NCI-H128 (cell line): ENCODE results near the gene SLC6A17.

ENCODE experiments used
- DNase-seq: peaks from one replicate; lab custom pipeline; 2025; ENCODE audit not compliant: unreplicated experiment; lab: John Stamatoyannopoulos, UW

Gene SLC6A17

DNA sequence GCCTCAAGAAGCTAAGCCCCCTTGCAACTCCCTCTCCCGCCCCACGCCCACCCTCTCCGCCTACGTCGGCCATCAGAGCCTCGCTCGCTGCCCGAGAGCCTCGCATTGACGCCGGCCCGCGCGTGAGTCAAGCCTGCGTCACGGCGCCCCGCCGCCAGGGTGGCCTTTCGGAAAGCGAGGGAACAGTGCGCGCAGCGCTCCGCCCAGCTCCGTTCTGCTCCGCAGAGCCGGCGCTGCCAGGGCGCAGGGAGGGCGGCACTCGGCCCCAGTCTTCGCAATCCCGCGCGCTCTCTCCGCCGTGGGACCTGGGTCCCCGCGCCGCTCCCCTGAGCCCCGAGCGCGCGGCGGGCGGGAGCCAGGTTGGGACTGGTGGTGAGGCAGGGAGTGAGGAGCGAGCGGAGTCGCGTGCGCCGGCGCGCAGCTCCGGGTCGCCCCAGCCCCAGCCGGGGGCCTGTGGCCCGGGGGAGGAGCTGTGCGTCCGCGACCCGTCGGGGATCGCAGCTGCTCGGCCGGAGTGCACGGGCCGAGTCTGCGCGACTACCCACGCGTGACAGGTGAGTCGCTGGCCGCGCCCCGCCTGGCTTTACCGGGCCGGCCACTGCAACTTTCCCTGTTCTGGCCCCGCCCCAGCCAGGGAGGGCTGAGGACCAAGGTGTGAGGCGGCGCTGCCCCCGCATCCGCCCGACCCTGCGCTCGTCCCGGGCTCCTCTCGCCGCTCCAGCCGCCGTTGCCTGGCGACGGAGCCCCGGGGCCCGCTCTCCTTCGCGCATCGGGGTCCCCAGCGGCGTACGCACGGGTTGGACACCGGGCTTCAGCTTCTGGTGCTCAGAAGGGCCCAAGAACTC, at the start of gene SLC6A17:
Gene SLC6A17, plus strand, starts transcription at position 165 of the 845 bp plus-strand sequence. CDS start 16,436 bp downstream, outside the sequence.
- no peak for DNase-seq

DNA sequence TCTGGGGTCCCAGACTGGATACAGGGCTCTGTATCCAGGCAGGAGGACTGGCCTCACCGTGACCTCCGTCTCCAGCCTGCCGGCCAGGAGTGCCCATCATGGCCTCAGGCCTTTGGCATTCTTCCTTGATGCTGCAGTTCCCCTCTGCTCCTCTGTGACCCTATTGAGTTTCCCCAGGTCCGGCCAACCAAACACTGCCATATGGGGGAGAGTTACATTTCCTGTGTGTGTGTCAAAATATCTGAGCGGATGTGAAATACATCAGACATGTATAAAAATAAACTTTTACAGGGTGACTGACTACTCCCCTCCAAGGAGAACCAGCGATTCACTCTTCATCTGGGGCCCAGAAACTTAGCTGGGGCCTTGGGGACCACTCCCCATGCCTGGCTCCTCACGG, 48.2 kb upstream of the SLC6A17 start:
- DNase-seq: no peak

DNA sequence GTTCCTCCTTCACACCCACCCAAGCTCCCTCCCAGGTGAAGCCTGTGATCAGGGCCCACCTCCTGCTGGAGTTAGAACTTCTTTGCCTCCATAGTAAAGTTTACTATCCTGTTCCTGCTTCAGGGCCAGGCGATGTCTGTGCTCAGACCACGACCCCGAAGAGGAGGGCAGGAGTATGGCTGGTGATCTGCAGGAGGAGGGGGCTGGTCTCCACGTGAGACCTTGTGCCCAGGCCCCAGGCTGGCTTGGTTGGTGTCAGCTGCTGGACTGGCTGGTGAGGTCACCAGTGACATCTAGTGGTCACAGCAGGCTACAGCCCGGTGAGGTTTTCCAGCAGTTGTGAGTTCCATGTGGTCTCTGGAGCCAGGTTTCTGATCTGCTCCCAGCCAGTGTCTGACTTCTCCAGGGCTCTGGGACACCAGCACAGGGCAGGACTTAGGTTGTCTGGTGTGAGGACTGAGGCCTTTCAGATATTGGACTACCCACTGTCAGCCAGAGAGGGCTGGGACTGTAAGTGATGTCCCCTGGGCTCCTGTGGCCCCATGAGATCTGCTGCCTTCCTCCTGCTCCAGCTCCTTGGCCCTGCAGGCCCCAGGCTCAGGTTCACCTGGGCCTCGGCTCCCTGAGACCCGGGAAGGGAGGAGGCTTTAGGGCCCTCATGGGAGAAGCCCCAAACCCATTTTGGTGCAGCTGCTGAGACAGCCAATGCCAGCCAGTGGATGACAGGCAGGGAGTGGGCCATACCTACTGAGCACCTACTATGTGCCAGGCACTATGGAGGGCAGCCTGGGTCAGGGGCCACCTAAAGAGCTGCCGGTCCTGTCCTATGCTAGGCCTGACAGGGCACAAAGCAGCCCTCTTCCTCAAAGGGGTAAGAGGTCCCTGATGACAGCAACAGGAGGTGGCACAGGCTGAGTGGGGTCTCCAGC, 44.0 kb upstream of the SLC6A17 start:
- DNase-seq: peak; percentile 37

DNA sequence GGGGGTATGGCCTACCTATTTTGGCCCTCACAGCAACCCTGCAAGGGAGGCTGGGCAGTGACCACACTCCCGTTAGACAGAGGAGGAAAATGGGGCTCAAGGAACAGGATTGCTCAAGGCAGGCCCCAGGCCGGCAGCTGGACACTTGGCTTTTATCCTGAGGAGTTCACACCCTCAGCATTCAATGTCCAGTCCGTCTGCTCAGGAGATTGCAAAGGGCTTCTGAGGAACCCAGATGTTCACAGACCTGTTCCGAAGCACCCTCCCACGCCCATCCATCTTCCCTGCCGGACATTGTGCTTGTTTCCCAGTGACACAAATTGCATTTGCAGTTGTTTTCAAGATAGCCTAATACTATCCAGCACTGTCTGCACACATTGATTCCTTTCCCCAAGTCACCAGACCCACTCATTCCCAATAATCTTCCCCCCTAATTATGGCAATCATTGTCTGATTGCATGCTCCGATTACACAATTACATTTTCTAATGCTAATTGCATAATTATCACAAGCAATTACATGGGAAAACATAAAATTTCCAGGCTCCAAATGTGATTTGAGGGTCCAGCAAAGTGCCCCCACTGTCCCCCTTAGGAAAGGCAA, 42.3 kb upstream of the SLC6A17 start:
- DNase-seq: no peak

DNA sequence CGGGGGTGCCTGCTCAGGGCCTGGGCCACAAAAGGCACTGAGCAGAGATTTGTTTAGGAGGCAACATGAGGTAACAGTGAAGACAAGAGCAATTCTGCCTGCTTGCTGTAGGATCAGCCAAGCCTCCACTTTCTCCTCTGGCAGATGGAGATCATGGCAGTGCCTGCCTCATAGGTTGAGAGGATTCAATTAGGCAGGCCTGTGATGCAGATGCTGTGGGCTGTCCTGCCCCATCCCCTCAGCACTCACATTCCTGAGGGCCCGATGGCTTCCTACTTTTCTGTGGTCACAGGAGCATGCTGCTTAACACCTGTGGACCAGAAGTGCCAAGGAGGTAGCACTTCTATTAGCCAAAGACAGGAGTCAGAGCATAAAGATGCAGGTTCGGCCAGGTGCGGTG, 39.2 kb upstream of the SLC6A17 start:
- no peak for DNase-seq

DNA sequence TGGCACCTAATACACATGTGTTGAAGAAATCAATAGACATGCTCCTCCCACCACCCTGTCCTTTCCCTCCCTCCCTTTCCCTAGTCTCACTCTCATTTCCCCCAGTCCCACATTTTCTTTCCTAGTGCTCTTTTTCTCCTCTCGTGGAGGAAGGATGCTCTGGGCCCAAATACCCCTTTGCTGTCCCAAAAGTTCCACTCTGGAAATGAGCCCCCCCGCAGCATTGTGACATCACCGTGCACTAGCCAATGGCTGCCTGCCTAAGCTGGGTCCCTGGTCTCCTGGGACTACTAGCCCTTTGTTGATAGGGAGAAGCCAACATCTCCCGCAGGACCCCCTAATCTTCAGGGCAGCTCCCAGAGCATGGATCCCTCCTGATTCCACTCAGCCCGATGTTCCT, 38.2 kb upstream of the SLC6A17 start, which contains the start of gene UBL4B:
Gene UBL4B, plus strand, starts transcription at position 301 of the 400 bp plus-strand sequence. Its CDS starts 92 bp downstream, at position 393.
- DNase-seq: no peak

DNA sequence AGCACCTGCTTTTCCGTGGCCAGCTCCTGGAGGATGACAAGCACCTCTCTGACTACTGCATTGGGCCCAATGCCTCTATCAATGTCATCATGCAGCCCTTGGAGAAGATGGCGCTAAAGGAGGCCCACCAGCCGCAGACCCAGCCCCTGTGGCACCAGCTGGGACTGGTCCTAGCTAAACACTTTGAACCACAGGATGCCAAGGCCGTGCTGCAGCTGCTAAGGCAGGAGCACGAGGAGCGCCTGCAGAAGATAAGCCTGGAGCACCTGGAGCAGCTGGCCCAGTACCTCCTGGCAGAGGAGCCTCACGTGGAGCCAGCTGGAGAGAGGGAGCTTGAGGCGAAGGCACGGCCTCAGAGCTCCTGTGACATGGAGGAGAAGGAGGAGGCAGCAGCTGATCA, 37.6 kb upstream of the SLC6A17 start:
- no peak for DNase-seq

DNA sequence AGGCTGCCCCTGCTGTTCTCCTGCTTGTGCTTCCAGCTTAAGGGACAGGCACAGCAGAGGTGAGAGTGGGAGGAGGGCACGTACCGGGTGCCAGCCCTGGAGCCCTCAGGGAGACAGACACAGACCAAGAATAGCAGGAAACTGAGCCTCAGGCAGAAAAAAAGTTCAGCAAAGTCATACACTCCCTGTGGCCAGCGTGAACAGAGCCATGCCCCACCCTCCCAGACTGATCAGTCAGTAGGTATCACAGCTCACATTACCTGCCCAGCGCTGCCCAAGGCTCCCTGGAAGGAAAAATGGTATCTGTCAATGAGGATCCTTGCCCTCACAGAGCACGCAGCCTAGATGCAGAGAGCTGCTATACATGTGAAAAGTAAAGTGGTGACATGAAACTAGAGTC, 36.7 kb upstream of the SLC6A17 start:
- no peak for DNase-seq

DNA sequence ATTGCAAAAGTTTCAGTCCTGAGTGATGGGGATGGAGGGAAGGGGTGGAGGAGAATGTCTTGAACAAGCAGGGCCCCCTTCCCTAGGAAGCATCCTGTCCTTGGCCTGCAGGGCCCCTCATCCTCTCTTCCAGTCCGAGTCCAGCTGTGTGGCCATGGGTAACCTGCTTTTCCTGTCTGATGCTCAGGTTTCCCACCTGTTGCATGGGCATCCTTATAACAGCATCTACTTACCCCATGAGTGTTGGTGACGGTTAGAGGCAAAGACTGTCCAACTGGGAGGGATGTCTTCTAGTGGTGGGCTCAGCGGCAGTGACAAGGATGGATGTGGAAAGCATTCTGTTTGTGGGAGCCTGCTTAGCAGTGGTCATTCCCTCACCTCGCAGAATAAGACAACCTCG, 36.1 kb upstream of the SLC6A17 start:
- DNase-seq: no peak

DNA sequence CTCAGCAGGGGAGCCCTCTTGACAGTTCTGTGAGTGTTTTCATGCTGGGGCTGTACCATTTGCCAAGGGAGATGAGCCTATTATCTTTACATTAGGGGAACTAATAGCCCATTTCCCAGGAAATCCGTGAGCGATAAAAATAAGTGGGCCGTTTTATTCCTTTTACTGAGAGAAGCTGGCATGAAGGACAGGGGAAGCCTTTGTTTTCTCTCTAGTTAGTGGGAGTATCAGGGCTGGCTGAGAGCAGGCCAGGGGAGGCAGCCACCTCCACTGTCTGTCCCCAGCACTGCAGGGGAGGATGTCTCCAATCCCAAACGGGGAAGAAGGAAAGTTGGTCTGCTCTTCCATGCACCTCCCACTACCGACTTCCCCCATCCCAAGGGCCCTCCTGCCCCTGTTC, 35.5 kb upstream of the SLC6A17 start:
- DNase-seq: no peak

DNA sequence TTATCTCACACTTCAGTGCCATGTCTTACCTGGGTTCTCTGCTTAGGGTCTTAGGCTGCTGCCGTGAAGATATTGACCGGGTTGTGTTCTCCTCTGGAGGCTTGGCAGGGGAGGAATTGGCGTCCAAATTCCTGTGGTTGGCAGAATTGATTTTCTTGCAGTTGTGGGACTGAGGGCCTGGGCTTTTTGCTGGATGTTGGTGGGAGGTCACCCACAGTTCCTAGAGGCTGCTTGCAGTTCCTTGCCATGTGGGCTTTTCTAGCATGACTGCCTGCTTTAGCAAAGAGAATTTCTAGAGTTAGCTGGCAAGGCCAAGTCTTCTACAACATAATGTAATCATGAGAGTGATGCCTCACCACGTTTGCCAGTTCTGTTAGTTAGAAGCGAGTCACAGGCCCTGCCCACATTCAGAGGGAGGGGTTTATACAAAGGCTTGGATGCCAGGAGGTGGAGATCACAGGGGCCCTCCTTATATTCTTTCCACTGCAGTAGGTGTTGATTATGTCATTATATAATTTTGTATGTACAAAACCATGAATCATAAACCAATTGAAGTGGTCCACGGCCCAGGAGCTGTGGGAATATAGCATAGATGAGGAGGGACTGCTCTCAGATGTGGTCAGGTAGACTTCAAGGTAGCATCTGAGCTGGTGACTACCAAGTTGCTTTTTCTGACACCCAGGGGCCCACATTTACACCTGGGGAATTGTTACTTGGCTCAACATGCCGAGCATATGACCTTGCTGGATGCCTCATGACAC, 31.5 kb upstream of the SLC6A17 start:
- no peak for DNase-seq

DNA sequence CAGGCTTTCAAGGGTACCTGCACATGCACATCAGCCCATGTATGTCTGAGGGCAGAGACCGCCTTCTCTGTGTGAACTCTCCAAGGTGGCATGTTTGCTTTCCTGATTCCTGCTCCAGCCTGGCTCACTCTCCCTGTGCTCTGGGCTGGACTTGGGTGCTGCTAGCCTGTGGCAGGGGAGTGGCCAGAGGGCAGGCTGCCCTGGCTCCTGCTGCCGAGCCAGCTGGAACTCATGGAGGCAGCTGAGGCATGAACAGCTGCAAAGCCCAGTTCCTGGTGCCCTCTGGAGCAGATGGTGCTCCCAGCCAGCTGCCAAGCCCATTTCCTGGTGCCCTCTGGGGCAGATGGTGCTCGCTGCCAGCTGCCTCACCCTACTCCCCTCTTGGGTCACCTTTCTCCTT, 30.5 kb upstream of the SLC6A17 start:
- no peak for DNase-seq

DNA sequence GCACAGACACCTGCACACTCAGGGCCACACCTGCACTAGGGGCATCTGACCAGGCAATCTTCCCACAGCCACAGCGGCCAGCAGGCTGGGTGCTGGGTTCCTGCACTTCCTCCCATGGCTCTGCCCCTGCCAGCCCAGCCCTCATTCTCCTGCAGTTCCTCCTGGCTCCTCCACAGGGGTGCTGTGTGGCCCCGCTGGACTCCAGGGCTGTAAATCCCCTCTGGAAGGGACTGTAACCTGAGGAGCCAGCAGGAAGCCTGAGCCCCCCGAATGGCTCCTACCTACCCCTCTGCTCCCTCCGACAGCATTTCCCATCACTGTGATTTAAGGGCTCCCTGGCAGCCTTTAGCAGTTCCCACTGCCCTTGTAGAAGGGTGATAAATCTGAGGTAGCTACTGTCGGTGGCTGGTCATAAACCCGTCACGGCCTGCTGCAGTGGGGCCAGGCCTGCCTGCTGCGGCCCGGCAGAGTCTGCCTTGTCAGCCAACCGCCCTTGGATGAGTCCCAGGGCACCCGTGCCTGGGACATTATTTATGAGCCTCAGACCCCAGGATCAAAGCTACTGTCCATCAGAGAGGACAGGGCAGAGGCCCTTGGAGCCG, 29.2 kb upstream of the SLC6A17 start:
- no peak for DNase-seq

DNA sequence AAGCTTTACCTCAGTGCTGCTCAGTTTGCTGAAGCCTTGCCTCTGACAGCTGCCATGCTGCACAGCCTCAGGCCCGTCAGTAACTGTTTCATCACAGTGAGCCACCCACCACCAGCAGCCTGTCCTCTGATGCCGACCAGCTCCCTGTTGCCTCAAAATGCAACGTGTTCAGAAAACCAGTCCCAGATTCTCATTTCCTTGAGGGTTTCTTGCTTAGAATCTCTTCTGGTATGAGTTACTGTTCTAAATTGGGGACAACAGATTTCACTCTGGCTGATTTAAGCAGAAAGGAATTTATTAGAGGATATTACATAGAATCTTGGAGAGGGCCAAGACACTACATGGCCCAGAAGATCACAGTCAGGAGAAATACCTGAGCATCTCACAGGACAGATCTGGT, 27.1 kb upstream of the SLC6A17 start:
- no peak for DNase-seq

DNA sequence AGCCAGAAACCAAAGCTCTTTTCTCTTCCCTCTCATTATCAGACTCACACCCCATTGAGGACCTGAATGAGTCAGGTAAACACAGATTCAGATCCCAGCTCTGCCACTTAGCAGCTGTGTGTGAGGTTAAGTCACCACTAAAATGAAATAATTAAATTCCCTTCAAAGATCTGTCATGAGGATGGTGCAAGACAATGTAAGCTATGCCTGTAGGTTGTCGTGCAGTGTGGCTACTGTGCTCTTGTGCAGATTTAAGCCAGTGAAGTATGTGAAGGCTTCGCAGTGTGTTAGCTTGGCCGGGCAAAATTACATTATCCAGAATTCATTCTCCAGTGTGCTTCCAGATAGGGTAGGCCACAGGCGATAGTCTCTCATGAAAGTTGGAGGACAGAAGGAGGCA, 24.5 kb upstream of the SLC6A17 start:
- DNase-seq: no peak

DNA sequence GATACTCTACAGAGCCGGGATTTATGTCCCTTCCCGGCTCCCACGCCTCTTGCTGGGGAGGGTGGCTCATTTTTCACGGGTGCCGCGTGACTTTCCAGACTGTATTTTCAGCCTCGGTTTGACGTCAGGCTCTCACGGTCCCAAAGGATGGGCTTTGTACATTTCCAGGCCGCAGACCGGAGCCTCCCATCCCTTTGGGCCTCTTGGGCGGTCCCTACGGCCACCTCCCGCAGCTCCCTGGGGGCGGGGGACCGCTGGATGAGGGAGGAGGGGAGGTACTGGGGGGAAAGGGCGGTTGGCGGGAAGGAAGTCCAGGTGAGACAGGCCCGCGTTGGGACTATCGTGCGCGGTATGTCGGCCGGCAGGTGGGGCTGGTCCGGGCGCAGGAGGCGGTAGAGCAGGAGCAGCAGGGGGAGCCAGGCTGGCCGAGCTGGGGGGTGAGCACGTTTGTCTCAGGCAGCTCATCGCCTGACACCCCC, 20.1 kb upstream of the SLC6A17 start:
- no peak for DNase-seq

DNA sequence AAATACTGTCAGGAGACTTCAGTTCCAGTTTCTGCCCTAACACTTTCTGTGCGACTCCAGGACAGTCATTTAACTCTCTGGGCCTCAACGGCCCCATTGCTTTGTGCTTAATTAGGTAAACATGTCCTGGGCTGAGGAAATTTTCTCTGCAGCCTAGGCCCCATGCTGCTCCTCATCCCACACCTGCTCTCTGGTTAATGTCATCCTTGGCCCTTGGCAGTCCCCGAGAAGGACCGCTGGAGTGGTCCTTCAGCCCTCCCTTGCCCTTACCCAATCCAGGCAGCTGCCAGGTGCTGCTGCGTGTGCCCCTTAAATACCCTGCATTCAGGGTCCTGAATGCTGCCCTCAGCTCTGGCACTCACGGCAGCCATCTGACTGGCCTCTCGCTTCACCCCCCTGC, 19.3 kb upstream of the SLC6A17 start:
- no peak for DNase-seq

DNA sequence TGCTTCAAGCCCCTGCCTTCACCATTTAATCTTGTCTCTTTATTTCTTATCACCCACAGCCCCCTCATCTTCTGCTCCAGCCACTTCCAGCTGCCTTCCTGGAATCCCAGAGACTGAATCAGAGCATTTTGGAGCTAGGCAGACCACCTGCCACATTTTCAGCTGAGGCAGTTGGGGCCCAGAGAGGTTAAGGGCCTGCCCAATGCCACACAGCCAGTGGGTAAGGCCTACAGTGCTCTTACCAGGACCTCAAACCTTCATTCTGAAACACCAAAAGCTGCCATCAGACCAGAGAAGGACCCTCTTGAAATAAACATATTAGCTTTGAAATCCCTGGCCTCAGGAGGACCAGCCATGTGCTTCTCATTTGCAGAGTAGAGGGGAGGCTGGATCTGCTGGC, 17.6 kb upstream of the SLC6A17 start:
- no peak for DNase-seq

DNA sequence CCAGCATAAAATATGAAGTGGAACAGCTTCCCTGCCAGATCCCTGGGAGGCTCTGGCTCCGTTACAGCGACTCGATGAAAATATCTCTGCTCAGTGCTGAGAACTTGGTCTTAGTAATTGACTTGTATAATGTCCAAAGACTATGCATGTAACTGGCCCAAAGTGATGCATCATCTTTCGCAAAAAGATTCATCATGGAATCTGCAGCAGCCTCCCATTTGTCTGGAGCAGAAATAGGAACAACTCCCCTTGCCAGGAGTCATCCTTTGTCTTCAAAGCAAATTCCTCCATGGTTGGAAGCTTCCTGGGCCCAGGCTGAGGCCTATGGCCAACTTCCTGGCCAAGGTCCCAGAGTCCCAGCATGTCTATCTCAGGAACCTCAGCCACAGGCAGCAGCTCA, 16.9 kb upstream of the SLC6A17 start:
- no peak for DNase-seq

DNA sequence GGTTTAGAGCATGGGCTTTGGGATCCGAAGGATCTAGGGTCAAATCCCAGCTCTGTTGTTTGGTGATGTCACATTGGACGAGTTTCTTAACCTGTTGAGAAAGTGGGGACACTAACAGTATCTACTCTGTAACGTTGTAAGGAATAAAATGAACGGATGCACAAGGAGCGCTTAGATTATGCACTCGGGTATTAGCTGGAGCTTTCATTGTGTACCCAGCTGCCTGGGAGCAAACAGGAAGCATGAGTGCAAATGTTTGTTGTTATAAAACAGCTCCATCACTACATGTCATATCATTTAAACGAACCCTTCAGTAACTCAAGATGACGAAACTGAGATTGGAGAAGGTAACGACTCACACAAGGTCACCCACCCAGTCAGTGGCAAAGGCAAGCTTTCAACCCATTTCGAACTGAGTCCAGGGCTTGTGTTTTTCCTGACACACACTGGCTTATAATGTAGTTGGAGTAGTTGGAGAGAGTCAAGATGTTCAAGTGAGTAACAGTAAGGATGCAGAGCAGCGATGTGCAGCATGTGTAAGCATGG, 16.2 kb upstream of the SLC6A17 start:
- DNase-seq: no peak
